ENCODE measurements around the gene ID4.

Gene ID4

DNA sequence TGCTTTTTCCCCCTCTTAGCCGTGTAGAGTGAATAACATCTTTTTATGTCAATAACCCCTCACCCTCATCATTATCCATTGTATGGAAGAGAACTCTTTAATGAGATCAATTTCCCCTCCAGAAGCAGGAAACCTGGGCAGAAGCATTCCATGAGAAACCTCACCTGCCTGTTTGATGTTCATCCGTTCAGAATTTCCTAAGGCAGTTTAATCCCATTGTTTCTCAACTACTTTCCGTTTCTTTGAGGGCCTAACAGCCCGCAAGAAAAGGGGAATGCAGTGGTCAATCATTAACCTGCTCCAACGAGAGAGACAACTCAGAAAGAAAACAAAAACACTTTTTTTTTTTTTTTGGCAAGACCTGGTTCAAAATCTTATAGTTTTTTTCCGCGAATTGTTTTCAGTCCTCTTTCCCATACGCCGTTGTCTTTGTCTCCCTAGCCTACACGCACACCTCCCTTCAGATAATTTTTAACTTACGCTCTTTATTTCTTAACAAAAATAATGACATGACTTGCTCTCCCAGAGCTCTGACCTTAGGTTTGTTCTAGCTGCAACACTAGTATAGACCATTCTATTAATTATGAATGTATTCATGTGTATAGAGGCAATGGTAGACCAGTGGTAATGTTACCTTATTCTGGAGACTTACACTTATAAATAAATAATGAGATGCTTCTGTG lies 25.6 kb upstream of the ID4 start:
- Histone ChIP-seq H3K36me3 (ENCODE audit: insufficient read depth, low read length) (no peaks in the 10 kb centered on the region), H2AFZ (ENCODE audit: low read length) (no peak overlapping the region), H3K4me1 (ENCODE audit: insufficient read depth, low read length, severe bottlenecking) (no peaks in the 10 kb centered on the region), H3K9me2 (ENCODE audit: low read depth, low read length) (no peaks in the 10 kb centered on the region), H3K4me3 (ENCODE audit: low read depth, low read length, poor library complexity, severe bottlenecking) (no peak overlapping the region), H3K27ac (ENCODE audit: low read depth, low read length, poor library complexity, severe bottlenecking) (no peak overlapping the region), H3K27me3 (ENCODE audit: insufficient read depth, low read length) (no peaks in the 10 kb centered on the region), H3K79me2 (ENCODE audit: insufficient read depth, low read length) (no peaks in the 10 kb centered on the region), H3K4me2 (ENCODE audit: low read length) (no peak overlapping the region), H3F3A (ENCODE audit: insufficient read depth, low read length) (no peaks in the 10 kb centered on the region), H3K9ac (ENCODE audit: low read length) (no peak overlapping the region), H4K20me1 (ENCODE audit: insufficient read depth, low read length) (no peaks in the 10 kb centered on the region), H3K9me3 (ENCODE audit: low read length) (no peaks in the 10 kb centered on the region)
- no peak for TF ChIP-seq EZH2 (IDR thresholded peaks at IDR 0.05; ENCODE audit: borderline replicate concordance, low read length)
- TF ChIP-seq, protein P1, sequence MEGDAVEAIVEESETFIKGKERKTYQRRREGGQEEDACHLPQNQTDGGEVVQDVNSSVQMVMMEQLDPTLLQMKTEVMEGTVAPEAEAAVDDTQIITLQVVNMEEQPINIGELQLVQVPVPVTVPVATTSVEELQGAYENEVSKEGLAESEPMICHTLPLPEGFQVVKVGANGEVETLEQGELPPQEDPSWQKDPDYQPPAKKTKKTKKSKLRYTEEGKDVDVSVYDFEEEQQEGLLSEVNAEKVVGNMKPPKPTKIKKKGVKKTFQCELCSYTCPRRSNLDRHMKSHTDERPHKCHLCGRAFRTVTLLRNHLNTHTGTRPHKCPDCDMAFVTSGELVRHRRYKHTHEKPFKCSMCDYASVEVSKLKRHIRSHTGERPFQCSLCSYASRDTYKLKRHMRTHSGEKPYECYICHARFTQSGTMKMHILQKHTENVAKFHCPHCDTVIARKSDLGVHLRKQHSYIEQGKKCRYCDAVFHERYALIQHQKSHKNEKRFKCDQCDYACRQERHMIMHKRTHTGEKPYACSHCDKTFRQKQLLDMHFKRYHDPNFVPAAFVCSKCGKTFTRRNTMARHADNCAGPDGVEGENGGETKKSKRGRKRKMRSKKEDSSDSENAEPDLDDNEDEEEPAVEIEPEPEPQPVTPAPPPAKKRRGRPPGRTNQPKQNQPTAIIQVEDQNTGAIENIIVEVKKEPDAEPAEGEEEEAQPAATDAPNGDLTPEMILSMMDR (IDR thresholded peaks at IDR 0.05; ENCODE audit: low read length) = no peak

DNA sequence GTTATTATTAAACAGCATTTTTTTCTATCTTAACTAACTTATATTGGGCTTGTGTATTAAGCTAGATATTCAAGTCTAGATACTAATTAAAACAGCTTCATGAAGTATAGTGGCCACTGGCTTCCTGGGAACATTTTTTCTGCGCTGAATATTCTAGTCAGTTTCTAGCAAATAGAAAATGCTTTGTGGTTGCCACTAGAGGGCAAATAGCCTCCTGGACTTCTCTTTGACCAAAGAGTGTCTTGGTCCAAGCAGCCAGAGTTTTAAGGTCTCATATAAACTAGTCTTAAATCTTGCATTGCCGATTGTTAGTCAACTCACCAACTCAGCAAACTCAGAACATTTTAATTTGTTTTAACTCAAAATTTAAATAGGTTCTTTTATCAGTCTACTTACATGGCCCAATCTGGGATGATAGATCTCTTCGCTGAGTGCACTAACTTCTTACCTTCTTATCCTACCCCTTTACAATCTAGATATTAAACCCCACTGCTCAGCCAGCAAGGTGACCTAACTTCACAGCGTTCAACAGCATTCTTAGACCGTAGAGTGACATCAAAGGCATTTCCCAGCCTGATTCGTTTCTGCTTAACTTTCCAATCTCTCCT lies 24.6 kb upstream of the ID4 start:
- Histone ChIP-seq H2AFZ (ENCODE audit: low read length) (no peak overlapping the region), H4K20me1 (ENCODE audit: insufficient read depth, low read length) (no peaks in the 10 kb centered on the region), H3K9ac (ENCODE audit: low read length) (no peak overlapping the region), H3K4me2 (ENCODE audit: low read length) (no peak overlapping the region), H3K79me2 (ENCODE audit: insufficient read depth, low read length) (no peaks in the 10 kb centered on the region), H3K9me2 (ENCODE audit: low read depth, low read length) (no peaks in the 10 kb centered on the region), H3K27ac (ENCODE audit: low read depth, low read length, poor library complexity, severe bottlenecking) (no peak overlapping the region), H3K27me3 (ENCODE audit: insufficient read depth, low read length) (no peaks in the 10 kb centered on the region), H3F3A (ENCODE audit: insufficient read depth, low read length) (no peaks in the 10 kb centered on the region), H3K4me3 (ENCODE audit: low read depth, low read length, poor library complexity, severe bottlenecking) (no peak overlapping the region), H3K4me1 (ENCODE audit: insufficient read depth, low read length, severe bottlenecking) (no peaks in the 10 kb centered on the region), H3K36me3 (ENCODE audit: insufficient read depth, low read length) (no peaks in the 10 kb centered on the region), H3K9me3 (ENCODE audit: low read length) (no peaks in the 10 kb centered on the region)
- TF ChIP-seq EZH2 (IDR thresholded peaks at IDR 0.05; ENCODE audit: borderline replicate concordance, low read length) = no peak
- TF ChIP-seq, protein P1 (IDR thresholded peaks at IDR 0.05; ENCODE audit: low read length) = peak; percentile 54

DNA sequence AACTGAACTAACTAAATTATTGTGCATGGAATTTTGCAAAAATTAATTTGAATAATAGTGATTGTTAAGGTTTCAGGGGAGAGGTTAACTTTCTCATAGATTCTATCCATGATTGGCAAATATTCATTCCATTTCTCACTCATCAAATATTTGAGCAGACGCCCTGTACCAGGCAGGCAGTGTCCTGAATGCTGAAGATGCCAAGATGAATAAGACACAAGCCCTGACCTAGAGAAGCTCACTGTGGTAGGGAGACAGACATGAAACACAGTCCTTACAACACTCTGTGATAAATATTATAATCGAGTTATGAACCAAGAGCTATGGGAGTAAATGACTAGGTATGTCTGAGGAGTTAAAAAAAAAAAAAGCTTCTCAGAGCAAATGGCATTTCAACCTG lies 18.4 kb upstream of the ID4 start:
- Histone ChIP-seq H3K9me2 (ENCODE audit: low read depth, low read length) (no peaks in the 10 kb centered on the region), H3K27me3 (ENCODE audit: insufficient read depth, low read length) (no peaks in the 10 kb centered on the region), H3K4me2 (ENCODE audit: low read length) (no peak overlapping the region), H2AFZ (ENCODE audit: low read length) (no peak overlapping the region), H3K36me3 (ENCODE audit: insufficient read depth, low read length) (no peaks in the 10 kb centered on the region), H3K4me1 (ENCODE audit: insufficient read depth, low read length, severe bottlenecking) (no peaks in the 10 kb centered on the region), H3K9ac (ENCODE audit: low read length) (no peak overlapping the region), H3F3A (ENCODE audit: insufficient read depth, low read length) (no peaks in the 10 kb centered on the region), H3K4me3 (ENCODE audit: low read depth, low read length, poor library complexity, severe bottlenecking) (no peak overlapping the region), H3K9me3 (ENCODE audit: low read length) (no peaks in the 10 kb centered on the region), H4K20me1 (ENCODE audit: insufficient read depth, low read length) (no peaks in the 10 kb centered on the region), H3K27ac (ENCODE audit: low read depth, low read length, poor library complexity, severe bottlenecking) (no peak overlapping the region), H3K79me2 (ENCODE audit: insufficient read depth, low read length) (no peaks in the 10 kb centered on the region)
- TF ChIP-seq EZH2 (IDR thresholded peaks at IDR 0.05; ENCODE audit: borderline replicate concordance, low read length) = no peak
- TF ChIP-seq, protein P1 (IDR thresholded peaks at IDR 0.05; ENCODE audit: low read length) = no peak

Measured in OCI-LY1 (cell line).